HG02610 (cell line): ENCODE data around the gene NEK2.
"Not testable (repeated sequence)": the region's sequence is repeated elsewhere in the genome, so short reads cannot be mapped to it uniquely, and the experiment has no call there.

Experiments used
- ATAC-seq: cut with Tn5 transposase; IDR thresholded peaks from one replicate; pipeline ENCODE4 v1.9.1; 2021; ENCODE audit warnings: mild to moderate bottlenecking, moderate library complexity; ENCODE audit not compliant: unreplicated experiment

NEK2 gene

DNA sequence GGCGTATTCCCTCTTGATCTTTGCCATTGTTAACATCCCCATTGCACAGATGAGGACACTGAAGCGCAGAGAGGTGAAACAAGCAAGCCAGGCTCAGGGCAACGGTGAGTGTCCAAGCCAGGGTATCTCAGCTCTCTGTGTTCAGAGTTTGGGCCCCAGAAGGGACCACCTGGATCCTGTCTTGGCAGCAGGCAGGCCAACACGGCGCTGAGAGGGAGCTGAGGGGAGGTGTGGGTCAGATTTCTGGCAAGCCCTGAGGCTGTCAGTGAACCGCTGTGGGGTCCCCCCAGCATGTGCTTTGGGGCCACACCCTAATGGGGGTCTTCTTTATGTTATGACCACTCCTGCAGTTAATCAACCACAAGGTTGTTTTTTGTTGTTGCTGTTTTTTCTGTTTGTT is 23.1 kb downstream of the NEK2 start:
- no peak for ATAC-seq

DNA sequence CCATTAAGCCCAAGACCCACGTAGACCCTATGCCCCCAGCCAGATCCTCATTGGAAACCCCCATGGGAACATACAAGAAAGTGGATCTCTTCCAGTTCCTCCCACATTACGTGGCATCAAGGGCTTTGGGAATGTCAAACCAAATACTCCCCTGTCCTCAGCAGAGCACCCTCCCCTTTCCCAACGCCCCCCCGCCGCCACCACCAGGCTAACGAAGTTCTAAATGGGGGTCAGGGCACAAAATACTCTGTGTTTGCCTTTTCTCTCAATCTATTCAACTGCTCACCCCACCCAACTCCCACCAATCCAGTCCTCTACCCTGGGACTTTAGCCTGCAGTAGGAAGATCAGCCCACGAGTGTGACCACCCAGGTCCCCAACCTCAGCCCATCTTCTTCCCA is 24.5 kb downstream of the NEK2 start:
- no peak for ATAC-seq

DNA sequence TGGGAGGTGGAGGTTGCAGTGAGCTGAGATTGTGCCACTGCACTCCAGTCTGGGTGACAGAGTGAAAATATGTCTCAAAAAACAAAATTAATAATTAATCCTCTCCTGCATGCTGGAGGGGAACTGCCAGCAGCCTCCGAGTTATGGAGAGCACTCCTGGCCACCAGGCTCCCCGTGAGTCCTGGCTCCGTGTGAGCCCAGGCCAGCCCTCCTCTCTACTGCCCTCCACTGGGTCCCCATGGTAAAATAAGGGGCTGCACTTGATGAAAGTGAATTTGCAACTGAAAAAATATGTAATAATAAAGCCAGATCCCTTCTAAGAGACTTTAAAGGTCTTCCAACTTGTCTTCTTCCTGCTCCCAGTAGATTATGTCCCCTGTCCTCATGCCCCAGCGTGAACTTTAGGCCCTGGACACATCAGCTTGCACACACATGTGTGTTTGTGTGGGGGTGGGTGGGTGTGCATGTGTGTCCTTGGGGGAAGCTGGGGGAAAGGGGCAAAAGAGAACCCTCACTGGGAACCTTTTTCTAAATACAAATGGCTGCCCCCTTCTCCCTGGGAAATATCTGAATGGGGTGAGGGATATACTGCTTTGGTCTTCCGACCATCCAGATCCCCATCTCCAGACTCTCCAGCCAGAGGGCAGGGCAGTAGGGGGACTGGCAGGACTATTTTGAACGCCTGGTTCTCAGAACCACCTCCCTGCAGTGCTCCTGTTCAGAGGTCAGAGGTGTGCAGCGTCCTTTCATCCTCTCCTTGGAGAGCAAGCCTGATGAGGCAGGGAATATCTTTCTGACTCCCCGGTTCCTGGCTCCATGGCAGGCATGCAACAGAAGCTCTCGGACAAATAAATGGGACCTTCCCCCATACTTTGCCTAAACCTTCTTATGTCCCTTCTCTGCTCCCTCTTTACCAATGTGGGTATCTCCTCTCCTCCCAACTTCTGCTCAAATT is 26.2 kb downstream of the NEK2 start:
- peak; percentile 66 for ATAC-seq

DNA sequence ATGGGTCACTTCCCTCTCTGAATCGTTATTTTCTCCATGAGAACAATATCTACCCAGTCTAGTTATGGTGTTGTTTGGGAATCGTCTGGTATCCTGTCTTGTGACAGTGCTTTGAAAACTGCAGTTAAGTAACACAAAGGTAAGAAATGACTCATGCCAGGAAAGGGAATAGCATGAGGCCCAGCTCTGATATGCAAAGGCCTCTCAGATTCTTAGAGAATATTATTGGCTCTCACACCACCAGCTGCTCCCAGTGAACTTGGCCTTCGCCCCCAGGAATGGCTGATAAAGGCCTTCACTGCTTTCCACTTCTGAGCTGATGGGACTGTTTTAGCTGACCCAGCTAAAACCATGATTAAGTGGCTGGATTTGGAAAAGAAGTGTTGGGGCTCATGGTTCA is 27.1 kb downstream of the NEK2 start:
- no peak for ATAC-seq

DNA sequence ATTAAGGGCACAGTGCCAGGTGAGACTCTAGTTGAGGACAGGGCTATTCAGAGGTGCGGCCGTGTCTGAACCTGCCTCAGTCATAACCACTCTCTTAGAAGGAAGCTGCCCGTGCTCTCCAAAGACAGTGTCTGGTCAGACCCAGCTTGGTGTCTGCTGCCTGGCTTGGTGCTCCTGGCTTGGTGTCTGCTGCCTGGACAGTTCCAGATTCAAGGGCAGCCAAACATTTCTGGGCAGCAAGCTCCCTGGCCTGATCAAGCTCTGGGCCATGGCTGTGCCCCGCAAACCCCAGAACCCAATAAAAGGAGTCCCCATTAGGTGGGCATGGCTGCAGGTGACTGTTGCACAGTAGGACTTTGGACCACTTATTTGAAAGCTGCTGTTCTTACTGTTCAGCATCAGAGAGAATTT is 27.7 kb downstream of the NEK2 start:
- no peak for ATAC-seq

DNA sequence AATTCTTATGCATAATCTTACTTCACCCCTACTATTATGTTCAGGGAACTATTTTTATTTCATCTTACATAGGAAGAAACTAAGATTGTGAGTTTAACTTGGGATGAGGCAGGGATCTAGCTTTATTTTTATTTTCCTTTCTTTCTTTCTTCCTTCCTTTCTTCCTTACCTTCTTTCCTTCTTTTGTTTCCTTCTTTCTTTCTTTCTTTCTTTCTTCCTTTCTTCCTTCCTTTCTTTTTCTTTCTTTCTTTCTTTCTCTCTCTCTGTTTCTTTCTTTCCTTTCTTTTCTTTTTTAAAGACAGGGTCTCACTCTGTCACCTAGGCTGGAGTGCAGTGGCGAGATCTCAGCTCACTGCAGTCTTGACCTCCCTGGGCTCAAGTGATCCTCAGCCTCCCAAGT is 28.9 kb downstream of the NEK2 start:
- ATAC-seq = no peak

DNA sequence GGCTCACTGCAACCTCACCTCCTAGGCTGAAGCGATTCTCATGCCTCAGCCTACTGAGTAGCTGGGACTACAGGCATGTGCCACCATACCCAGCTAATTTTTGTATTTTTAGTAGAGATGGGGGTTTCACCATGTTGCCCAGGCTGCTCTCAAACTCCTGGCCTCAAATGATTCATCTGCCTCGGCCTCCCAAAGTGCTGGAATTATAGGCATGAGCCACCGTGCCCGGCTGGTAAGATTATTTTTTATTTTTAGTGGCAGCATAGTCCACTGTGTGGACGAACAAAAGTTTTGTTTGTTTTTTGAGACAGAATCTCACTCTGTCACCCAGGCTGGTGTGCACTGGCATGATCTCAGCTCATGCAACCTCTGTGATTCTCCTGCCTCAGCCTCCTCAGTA is 29.8 kb downstream of the NEK2 start:
- ATAC-seq = not testable (repeated sequence)

DNA sequence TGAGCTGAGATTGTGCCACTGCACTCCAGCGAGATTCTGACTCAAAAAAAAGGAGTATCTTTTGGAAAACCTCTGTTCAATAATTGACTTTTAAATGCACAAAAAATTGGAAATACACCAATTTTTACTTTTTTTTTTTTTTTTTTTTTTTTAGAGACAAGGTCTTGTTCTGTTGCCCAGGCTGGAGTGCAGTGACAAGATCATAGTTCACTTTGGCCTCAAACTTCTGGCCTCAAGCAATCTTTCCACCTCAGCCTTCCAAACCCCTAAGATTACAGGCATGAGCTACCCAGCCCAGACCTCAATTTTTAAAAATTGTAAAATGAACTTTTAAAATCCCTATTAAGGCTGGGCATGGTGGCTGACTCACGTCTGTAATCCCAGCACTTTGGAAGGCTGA is 30.8 kb downstream of the NEK2 start:
- no peak for ATAC-seq

DNA sequence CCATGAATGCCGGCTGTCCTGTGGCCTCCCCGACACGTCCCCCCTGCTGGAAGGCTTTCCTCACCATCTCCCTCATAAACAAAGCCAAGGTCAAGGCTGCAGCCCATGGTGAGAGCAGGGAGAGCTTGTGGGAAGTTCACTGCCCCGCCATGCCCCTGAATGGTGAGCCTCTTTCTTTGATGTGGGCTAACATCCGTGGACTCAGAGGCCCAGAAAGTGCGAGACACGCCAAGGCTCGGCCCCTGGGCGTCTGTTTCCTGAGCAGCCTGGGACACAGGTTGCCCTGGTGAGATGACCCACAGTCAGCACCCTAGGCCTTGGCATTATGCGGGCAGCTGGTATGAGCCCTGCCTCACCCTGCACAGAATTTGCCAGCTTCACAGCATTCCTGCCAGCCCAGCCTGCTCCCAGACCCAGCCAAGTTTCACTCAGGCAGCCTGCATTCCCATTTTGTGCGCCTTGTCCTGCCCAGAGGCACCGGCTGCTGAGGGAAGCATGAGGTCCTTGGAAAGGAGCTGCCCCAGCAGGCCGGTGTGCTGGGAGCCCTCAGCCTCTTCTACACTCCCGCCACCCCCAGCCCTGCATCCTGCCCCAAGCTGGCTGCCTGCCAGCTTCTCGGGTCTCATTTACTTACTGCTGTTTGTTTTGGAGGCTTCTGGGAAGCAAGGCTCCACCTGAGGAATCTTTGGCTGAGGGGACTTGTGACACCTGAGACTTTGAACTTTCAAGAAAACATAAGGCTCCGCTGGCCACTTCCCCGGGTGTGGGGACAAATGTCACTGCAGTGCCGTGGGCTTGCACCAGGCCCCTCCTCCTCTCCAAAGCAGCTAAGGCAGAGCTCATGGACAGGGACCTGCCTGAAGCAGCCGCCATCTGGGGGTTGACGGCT is 31.9 kb downstream of the NEK2 start:
- ATAC-seq = no peak

DNA sequence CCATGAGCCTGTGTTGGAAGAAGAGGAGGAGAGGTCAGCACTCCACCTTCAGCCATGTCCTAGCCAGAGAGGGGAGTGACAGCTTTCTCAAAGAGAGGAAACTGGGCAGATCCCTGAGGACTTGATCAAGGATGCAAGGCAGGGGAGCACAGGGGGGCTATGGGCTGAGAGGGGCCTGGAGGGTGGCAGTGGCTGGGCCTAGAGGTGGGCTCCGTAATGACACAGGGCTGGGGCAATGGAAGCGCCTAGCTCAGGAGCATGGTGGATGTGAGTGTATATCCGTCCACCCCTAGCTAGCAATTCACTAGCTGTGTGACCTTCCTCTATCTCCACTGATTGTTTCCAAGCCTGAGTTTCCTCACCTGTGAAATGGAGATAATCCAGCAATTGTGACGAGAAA is 32.6 kb downstream of the NEK2 start:
- ATAC-seq = no peak

DNA sequence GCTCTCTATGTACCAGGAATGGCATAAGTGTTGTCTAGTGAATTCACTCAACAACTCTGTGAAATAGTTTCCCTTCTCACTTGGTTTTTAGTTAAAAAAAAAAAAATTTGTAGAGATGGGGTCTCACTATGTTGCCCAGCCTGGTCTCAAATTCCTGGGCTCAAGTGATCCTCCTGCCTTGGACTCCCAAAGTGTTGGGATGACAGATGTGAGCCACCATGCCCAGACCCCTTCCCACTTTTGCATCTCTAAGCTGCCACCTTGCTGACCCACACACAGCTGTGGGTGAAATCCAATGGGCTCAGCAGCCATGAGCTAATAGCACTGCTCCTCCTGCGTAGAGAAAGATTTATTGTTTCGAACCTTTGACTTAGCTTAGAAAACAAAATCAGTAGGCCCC is 33.5 kb downstream of the NEK2 start:
- ATAC-seq = no peak

DNA sequence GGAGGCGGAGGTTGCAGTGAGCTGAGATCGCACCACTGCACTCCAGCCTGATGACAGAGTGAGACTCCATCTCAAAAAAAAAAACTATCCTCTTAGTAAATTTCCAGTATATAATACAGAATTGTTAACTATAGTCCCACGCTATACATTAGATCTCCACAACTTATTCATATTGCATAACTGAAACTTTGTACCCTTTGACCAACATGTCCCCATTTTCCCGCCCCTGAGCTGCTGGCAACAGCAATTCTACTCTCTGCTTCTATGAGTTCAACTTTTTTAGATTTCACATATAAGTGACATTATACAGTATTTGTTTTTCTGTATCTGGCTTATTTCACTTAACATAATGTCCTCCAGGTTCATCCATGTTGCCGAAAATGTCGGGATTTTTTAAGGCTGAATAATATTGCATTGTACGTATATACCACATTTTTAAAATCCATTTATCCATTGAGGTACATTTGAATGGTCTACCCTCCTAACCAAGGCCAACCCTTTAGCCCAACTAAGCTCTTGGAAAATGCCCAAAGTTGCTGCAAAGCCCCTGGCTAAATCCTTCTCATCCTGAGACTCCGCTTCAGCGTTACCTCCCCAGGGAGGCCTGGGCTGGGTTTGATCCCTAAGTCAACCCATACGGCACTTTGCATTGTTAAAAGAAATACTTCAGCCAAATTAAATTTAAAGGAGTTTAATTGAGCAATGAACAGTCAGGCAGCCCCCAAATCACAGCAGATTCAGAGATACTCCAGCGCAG is 34.2 kb downstream of the NEK2 start:
- ATAC-seq = no peak

DNA sequence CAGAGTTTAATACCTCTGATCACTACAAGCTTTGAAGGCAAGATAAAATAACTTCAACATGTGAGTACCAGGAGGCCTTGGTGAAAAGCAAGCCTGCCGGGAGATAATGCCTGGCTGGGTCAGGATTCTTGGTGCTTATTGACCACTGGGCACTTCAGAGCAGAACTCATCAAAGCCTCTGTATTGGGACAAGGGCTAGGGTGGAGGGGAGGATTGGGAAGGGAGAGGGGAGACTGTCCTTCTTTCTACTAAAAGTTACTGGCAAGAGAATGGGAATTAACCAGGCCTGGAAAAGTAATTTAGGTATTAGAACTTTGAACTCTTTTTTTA is 35.2 kb downstream of the NEK2 start:
- no peak for ATAC-seq

DNA sequence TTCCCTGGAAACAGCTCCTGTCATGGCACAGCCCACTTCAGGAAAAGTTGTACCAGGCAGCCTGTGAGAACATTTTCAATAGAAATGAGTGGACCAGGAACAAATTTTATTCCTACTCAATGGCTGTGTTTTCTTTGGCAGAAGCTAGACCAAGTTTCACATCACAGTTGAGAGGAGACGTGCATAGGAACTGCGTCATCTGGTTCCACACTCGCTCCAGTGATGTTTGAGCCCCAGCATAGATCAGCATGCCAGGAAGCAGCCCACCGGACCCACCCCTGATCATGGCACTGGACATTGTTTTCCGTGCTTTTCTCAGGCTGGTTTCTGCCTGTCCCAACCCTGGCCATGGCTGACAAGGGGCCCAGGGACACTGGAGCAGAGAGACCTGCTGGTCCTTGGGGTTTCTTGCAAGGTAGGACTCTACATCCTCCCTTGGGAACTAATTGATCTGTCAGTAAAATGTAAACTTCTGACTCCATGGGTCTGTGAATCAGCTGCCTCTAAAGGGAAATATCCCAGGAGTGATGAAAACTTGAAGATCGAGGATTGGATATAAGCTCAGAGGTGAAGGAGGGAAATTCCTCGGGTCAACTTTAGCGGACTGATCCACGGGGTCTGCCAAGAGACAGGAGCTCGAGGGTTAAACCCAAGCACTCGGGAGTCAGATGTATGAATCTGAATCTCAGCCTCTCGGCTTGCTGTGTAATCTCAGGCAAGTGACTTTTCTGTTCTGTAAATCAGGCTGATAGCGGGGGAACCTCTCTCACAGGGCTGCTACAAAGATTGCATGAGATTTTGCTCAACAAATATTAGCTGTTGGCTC is 35.7 kb downstream of the NEK2 start:
- no peak for ATAC-seq

DNA sequence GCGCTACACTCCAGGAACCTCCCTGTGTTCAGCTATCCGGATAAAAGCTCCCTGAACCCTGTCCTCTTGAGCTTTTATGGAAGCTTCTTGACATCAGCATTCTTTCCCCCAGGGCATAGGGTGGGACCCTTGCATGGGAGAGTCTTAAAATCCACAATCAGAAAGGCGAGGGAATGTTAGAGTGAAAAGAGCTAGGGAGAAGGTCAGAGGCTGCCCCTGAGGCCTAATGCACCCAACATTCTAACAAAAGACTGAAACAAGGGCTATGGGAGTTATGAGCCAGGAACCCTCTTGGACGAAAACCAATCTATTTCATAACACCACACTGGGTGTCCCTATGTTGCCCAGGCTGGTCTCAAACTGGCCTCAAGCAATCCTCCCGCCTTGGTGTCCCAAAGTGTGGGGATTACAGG is 36.7 kb downstream of the NEK2 start:
- ATAC-seq = no peak

DNA sequence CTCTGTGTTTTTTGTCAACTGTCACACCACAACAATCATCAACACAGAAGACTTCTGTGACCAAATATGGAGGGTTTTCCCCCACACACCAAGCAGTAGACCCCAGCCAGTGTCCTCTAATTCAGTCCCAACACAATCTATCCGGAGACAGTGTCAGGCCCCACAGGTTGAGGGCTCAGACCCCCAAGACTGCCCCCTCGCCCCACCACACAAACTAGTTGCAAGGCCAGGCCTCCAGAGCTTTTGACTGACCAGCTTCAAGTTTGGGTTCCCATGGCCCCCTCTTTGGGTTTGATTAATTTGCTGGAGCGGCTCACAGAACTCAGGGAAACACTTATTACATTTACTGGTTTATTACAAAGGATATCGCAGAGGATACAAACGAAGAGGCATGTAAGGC is 37.2 kb downstream of the NEK2 start:
- no peak for ATAC-seq

DNA sequence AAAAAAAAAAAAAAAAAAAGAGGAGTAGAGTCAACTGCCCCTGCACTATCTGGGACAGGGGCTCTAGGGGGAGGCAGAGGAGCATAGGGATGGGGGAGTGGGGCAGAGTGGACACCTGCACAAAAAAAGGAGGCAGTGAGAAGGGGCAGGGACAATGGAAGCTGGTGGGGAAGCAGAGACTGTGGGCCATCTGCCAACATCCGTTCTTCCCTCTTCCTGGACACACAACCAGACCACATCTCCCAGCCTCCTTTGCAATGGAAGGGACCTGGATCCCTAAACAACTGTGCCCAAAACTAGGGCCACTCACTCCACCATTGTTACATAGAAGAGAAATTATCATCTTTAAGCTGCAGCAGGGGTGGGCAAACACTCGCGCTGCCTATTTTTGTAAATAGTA is 38.4 kb downstream of the NEK2 start:
- ATAC-seq = no peak

DNA sequence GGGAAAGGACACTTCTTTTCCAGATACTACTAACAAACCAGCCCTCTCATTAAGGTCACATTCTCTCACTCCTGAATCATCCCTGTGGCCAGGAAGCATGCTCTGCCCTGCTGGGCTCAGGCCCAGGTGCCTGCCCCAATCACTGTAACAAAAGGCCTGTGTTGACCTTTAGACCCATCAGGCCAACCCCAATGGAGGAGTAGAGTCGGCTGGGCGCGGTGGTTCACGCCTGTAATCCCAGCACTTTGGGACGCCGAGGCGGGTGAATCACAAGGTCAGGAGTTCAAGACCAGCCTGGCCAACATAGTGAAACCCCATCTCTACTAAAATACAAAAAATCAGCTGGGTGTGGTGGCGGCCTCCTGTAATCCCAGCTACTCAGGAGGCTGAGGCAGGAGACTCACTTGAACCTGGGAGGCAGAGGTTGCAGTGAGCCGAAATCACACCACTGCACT is 38.8 kb downstream of the NEK2 start:
- ATAC-seq = not testable (repeated sequence)

DNA sequence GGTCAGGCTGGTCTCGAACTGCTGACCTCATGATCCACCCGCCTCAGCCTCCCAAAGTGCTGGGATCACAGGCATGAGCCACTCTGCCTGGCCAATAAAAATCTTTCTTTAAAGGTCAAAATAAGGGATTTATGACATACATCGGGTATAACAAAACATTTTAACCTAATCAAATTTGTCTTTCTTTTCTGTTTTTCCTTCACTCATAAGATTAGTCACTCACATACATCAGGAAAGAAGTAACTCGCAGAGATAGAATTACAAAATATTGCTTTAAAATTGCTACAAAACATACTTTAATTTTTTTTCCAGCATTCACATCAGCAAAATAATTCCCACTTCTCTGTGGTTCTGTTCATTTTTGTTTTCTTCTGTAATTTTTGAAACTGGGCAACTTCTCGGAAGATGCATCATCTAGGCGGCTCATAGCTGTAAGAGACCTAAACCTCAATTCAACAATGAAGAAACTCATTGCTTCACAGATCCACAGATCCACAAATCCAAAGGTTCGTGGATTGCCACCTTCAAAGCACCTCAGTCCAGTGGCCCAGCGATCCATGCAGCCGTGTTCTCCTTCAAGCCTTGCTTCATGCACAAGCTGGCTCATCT is 39.7 kb downstream of the NEK2 start:
- no peak for ATAC-seq

DNA sequence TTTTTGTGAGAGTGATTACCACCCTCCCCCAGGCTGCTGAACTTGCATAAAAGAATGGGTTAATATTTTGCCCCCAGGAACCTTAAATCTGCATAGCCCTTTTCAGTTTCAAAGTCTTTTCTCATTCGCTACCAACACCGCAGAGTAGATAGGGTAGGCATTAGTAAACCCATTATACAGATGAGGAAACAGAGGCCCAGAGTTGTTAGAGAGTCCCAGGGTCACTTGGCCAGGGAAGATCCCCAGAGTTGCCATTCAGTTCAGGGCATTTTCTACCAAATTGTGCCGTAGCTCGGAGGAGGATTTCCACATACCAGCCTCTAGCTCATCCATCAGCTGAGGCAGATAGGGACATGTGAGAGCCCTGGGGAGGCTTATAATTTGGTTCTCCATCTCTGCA is 40.5 kb downstream of the NEK2 start:
- no peak for ATAC-seq
